ENCODE data around the gene DMXL2. TPM values are rescaled to one million over a fixed set of nuclear protein-coding genes. Genes with fewer than 3 reads are reported as not detected.
A peak's percentile ranks its signal among the peaks of the same experiment; 100 is the strongest.
"Not testable (repeated sequence)": the region's sequence is repeated elsewhere in the genome, so short reads cannot be mapped to it uniquely, and the experiment has no call there.

DMXL2 gene
- polyA plus RNA-seq, 1 of the 3 experiments (the other 2 are of a cell fraction), result 6.4 TPM

DNA sequence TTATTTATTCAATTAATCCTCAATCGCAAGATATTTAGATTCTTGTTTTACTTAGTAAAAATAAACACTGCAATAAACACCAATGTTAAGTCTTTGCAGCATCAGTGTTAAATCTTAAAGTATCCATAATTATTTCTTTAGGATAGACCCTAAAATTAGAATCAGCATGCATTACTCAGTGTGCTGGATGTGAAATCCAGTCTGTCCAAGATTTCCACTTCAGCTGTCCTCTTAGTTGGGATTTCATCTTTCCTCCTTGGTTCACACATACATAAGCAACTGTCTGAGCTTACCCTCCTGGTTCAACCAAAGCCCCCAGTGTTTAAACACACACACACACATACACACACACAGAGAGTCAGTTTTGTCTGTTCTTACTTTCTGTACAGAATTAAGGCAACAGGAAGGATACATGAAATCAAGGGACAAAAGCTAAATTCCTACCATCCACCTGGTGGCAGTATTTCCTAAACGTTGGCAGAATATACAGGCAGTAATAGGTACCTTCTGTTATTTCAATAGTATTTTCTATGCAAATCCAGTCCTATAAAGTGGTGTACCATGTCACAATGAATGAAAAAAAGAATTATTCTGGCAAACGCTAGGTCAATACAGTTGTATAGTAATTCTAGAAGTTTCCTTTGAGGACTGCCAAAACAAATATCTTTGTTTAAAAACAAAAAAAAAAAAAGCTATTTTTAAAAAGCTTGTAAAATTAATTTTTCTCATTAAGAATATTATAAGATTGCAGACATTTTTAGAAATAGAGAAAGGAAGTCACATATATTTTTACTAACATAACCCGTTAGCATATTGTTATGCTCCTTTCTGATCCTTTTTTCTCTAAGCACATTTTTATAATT, 27.3 kb upstream of the DMXL2 start:
- H3K9ac ChIP-seq, result no peak overlapping the region
- peaks cover 0 to 2% of the 10 kb centered on the region in 2 experiments; a peak in 2 of 4 replicates for H3K4me1 ChIP-seq (ENCODE audit: control insufficient read depth in 1 of 2, insufficient read depth in 2 of 2, low read depth in 1 of 2, low read length in 1 of 2)
- no peaks in the 10 kb centered on the region for H4K20me1 ChIP-seq (ENCODE audit: insufficient read depth)
- H3F3A ChIP-seq (replicated peaks; ENCODE audit: insufficient read depth), result no peaks in the 10 kb centered on the region
- no peaks in the 10 kb centered on the region for H3K79me2 ChIP-seq (ENCODE audit: insufficient read depth)
- no peak overlapping the region for H3K27ac ChIP-seq (ENCODE audit: low read depth in 2 of 2, low read length in 1 of 2)
- TF ChIP-seq MAX (IDR thresholded peaks at IDR 0.05; ENCODE audit: low read depth) (no peak), RAD21 (IDR thresholded peaks at IDR 0.05; ENCODE audit: low read length) (peak; percentile 99), GATA2 (CRISPR knock-in tag; IDR thresholded peaks at IDR 0.05) (no peak), CTCF (IDR thresholded peaks at IDR 0.05) (peak; percentile 88), USF2 (IDR thresholded peaks at IDR 0.05; ENCODE audit: borderline replicate concordance, low read depth, low read length) (no peak), SMC3 (IDR thresholded peaks at IDR 0.05; ENCODE audit: low read depth, low read length) (peak; percentile 93), NRF1 (IDR thresholded peaks at IDR 0.05; ENCODE audit: low read depth, low read length) (no peak), FOXM1 (IDR thresholded peaks at IDR 0.05; ENCODE audit: low read depth) (no peak), RFX5 (IDR thresholded peaks at IDR 0.05; ENCODE audit: low read length) (0 out of 2 replicates have a peak, but pooled peaks have one; percentile 9), EP300 (IDR thresholded peaks at IDR 0.05; ENCODE audit: borderline replicate concordance in 1 of 2, low read depth in 1 of 2, low read length in 1 of 2) (no peak), JUND (IDR thresholded peaks at IDR 0.05) (no peak), MXI1 (IDR thresholded peaks at IDR 0.05; ENCODE audit: low read depth, low read length) (no peak), TEAD4 (IDR thresholded peaks at IDR 0.05; ENCODE audit: borderline replicate concordance, insufficient read depth) (no peak), EZH2phosphoT487 (IDR thresholded peaks at IDR 0.05; ENCODE audit: borderline replicate concordance, low read depth) (no peak), ELF1 (IDR thresholded peaks at IDR 0.05) (no peak)
- TF ChIP-seq, protein P1, sequence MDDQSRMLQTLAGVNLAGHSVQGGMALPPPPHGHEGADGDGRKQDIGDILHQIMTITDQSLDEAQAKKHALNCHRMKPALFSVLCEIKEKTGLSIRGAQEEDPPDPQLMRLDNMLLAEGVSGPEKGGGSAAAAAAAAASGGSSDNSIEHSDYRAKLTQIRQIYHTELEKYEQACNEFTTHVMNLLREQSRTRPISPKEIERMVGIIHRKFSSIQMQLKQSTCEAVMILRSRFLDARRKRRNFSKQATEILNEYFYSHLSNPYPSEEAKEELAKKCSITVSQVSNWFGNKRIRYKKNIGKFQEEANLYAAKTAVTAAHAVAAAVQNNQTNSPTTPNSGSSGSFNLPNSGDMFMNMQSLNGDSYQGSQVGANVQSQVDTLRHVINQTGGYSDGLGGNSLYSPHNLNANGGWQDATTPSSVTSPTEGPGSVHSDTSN (IDR thresholded peaks at IDR 0.05), result no peak
- no peaks in the 10 kb centered on the region for H3K36me3 ChIP-seq (replicated peaks in 1 of 2; ENCODE audit: control insufficient read depth in 1 of 2, insufficient read depth in 2 of 2, low read length in 1 of 2)
- 0 out of 2 replicates have a peak overlapping the region, but pooled peaks have one; percentile 25 for H2AFZ ChIP-seq (ENCODE audit: low read depth)
- no peaks in the 10 kb centered on the region for H3K27me3 ChIP-seq (ENCODE audit: insufficient read depth)
- H3K9me3 ChIP-seq, result no peaks in the 10 kb centered on the region
- POLR2A ChIA-PET, result interaction anchor here (1.0 to 1.8 kb wide), 2 partner anchors 31 to 127 kb away, joined by 5 to 11 read pairs; partner anchors contain the start of gene SCG3
- CTCF ChIA-PET, result interaction anchor here (0.6 to 11.8 kb wide), 69 partner anchors 9 to 1086 kb away, joined by 3 to 313 read pairs (median 4); partner anchors contain the start of genes DMXL2, LYSMD2 and SCG3
- H3K4me2 ChIP-seq, result no peak overlapping the region
- DNase-seq, result peak; percentile 71
- H3K4me3 ChIP-seq (ENCODE audit: low read depth in 2 of 2, low read length in 1 of 2), result peak overlapping the region in 1 of 2 experiments; percentile 18; a peak in 1 of 4 replicates
- 28% methylated on average over 4 of the region's 4 CpGs for WGBS (ENCODE audit: low lambda C conversion rate)
- H3K9me2 ChIP-seq, result no peaks in the 10 kb centered on the region

DNA sequence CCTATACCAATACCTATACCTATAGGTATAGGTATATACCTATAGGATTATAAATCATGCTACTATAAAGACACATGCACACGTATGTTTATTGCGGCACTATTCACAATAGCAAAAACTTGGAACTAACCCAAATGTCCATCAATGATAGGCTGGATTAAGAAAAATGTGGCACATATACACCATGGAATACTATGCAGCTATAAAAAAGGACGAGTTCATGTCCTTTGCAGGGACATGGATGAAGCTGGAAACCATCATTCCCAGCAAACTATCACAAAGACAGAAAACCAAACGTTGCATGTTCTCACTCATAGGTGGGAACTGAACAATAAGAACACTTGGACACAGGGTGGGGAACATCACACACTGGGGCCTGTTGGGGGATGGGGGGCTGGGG, 26.1 kb upstream of the DMXL2 start:
- ChIA-PET CTCF (interaction anchor here (1.1 to 11.8 kb wide), 7 partner anchors 32 to 135 kb away, joined by 3 to 313 read pairs (median 17); partner anchors contain the start of genes LYSMD2 and SCG3), POLR2A (interaction anchor here (1.8 kb wide), 1 partner anchor 128 kb away, joined by 11 read pairs; no protein-coding TSS in a partner anchor)
- not testable (repeated sequence) for H3K27ac ChIP-seq (ENCODE audit: low read depth in 2 of 2, low read length in 1 of 2); H3K9me3 ChIP-seq; H3K4me1 ChIP-seq (ENCODE audit: control insufficient read depth in 1 of 2, insufficient read depth in 2 of 2, low read depth in 1 of 2, low read length in 1 of 2); H3F3A ChIP-seq (replicated peaks; ENCODE audit: insufficient read depth); H2AFZ ChIP-seq (ENCODE audit: low read depth); H3K27me3 ChIP-seq (ENCODE audit: insufficient read depth); H3K4me3 ChIP-seq (ENCODE audit: low read depth in 2 of 2, low read length in 1 of 2); H3K4me2 ChIP-seq; DNase-seq; H3K36me3 ChIP-seq (replicated peaks in 1 of 2; ENCODE audit: control insufficient read depth in 1 of 2, insufficient read depth in 2 of 2, low read length in 1 of 2); H3K9ac ChIP-seq; H3K9me2 ChIP-seq; H4K20me1 ChIP-seq (ENCODE audit: insufficient read depth); H3K79me2 ChIP-seq (ENCODE audit: insufficient read depth)
- 54% methylated on average over 4 of the region's 4 CpGs for WGBS (ENCODE audit: low lambda C conversion rate)

DNA sequence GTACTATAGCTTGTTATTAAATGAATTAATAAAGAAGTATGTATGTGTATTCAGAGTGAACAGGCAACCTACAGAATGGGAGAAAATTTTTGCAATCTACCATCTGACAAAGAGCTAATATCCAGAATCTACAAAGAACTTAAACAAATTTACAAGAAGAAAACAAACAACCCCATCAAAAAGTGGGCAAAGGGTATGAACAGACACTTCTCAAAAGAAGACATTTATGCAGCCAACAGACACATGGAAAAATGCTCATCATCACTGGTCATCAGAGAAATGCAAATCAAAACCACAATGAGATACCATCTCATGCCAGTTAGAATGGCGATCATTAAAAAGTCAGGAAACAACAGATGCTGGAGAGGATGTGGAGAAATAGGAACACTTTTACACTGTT, 25.5 kb upstream of the DMXL2 start:
- H3K27me3 ChIP-seq (ENCODE audit: insufficient read depth); H3K4me3 ChIP-seq (ENCODE audit: low read depth in 2 of 2, low read length in 1 of 2); H3K27ac ChIP-seq (ENCODE audit: low read depth in 2 of 2, low read length in 1 of 2); H3K79me2 ChIP-seq (ENCODE audit: insufficient read depth); H4K20me1 ChIP-seq (ENCODE audit: insufficient read depth); H3F3A ChIP-seq (replicated peaks; ENCODE audit: insufficient read depth); H3K36me3 ChIP-seq (replicated peaks in 1 of 2; ENCODE audit: control insufficient read depth in 1 of 2, insufficient read depth in 2 of 2, low read length in 1 of 2); H3K4me1 ChIP-seq (ENCODE audit: control insufficient read depth in 1 of 2, insufficient read depth in 2 of 2, low read depth in 1 of 2, low read length in 1 of 2); H2AFZ ChIP-seq (ENCODE audit: low read depth); DNase-seq; POLR2A ChIA-PET; H3K9me3 ChIP-seq; H3K9ac ChIP-seq; H3K9me2 ChIP-seq; H3K4me2 ChIP-seq: not testable (repeated sequence)
- CTCF ChIA-PET, result interaction anchor here (1.3 to 11.8 kb wide), 2 partner anchors 111 to 125 kb away, joined by 3 to 313 read pairs; no protein-coding TSS in a partner anchor
- 55% methylated on average over 1 of the region's 1 CpG for WGBS (ENCODE audit: low lambda C conversion rate)

Data from SK-N-SH (cell line).